ENCODE results near the gene NDUFS5. TPM values are rescaled to one million over a fixed set of nuclear protein-coding genes. Genes with fewer than 3 reads are reported as not detected.

The NDUFS5 gene
- total RNA-seq, 2 donors from 2014 or later: 192 to 243 TPM

DNA sequence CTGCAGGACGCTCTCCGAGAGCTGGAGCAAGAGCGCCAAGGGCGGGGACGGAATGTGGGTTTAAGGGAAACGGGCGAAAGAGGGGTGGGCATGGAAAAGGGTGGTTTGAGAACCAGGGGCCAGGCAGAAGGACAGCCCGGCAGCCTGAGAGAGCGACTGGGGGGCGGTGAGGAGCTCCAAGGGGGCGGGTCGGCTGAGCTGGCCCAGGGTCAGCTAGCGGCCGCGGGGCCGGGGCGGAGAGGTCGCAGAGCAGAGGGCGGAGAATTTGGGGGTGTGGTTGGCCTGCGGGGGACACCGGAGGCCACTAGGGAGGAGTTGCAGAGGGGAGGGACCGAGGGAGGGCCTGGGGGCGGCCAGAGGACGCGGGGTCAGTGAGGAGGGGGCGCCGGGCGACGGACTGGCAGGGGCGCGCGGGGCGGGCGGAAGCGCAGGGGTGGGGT, 54.7 kb downstream of the NDUFS5 start:
- H3K36me3 ChIP-seq (replicated peaks in 1 of 2; ENCODE audit: insufficient read depth in 1 of 2, low read depth in 2 of 2): no peaks in the 10 kb centered on the region
- DNase-seq: no peak
- H3K27ac ChIP-seq: no peak overlapping the region
- WGBS, 2 donors: 31 to 62% methylated on average over 15 to 24 of the region's 35 CpGs
- H3K4me1 ChIP-seq: peaks cover 19% of the 10 kb centered on the region
- H3K27me3 ChIP-seq: peaks cover 0 to 8% of the 10 kb centered on the region in 2 donors
- no peaks in the 10 kb centered on the region for H3K9me3 ChIP-seq
- no peak for TF ChIP-seq POLR2A (IDR thresholded peaks at IDR 0.05)
- H3K4me3 ChIP-seq: no peak overlapping the region
- intact Hi-C loops (cut with DNase I): loop anchor here (10.0 kb wide), 1 partner anchor 454 kb away; no protein-coding TSS in a partner anchor
- no peak for ATAC-seq

DNA sequence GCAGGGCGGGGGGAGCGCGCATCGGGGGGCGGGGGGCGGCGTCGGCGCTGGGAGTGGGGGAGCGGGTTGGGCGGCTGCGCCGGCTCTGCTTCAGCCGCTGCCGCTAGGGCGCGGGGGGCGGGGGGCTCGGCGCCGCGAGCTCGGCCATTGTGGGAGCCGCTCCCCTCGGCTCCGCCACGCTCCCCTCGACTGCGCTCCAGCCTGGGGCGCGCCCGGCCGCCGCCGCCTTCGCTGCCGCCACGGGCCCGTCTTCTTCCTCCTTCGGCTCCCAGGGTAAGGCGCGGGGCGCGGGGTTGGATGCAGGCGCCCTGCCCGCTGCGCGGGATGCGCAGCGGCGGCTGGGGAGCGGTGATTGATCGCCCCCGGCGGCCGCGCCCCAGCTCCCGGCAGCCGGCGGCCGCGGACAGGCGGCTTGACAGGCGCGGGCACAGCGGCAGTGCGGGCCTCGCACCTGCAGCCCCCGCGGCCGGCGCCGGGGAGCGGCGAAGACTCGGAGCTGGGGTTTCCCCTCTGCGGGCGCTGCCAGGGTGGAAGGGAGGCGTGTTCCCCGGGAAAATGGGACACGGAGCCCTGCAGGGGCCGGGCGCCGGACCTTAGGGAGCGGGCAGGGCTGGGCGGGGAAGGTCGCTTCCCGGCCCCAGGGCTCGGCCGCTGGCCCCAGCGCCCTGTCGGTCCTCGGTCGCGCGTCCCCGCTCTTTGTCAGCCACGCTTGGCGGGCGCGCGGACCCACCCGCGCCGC, 55.3 kb downstream of the NDUFS5 start:
- DNase-seq (peak in 2 of 4 donors; percentile 16 to 24), ATAC-seq (peak; percentile 55)
- TF ChIP-seq CTCF (IDR thresholded peaks at IDR 0.05) (peak in 1 of 7 experiments; percentile 7), POLR2A (IDR thresholded peaks at IDR 0.05) (no peak)
- Histone ChIP-seq H3K27ac (no peak overlapping the region), H3K36me3 (replicated peaks in 1 of 2; ENCODE audit: insufficient read depth in 1 of 2, low read depth in 2 of 2) (no peaks in the 10 kb centered on the region), H3K27me3 (peaks cover 0 to 8% of the 10 kb centered on the region in 2 donors), H3K4me1 (peaks cover 13% of the 10 kb centered on the region), H3K4me3 (peak overlapping the region in 1 of 2 donors; percentile 10), H3K9me3 (no peaks in the 10 kb centered on the region)
- 0% methylated on average over 64 of the region's 105 CpGs; no CpG with 5 or more reads in 1 of the 2 donors for WGBS, 2 donors
- intact Hi-C loops (cut with DNase I): loop anchor here (10.0 kb wide), 1 partner anchor 453 kb away; no protein-coding TSS in a partner anchor

- Histone ChIP-seq H3K9me3 (no peaks in the 10 kb centered on the region), H3K4me1 (peaks cover 6% of the 10 kb centered on the region), H3K27ac (no peak overlapping the region), H3K36me3 (replicated peaks in 1 of 2; ENCODE audit: insufficient read depth in 1 of 2, low read depth in 2 of 2) (no peaks in the 10 kb centered on the region), H3K4me3 (peak overlapping the region in 1 of 2 donors; percentile 10), H3K27me3 (peaks cover 0 to 8% of the 10 kb centered on the region in 2 donors)
- TF ChIP-seq CTCF (IDR thresholded peaks at IDR 0.05) (no peak), POLR2A (IDR thresholded peaks at IDR 0.05) (no peak)
- ATAC-seq (no peak), DNase-seq (no peak)
- intact Hi-C loops (cut with DNase I): loop anchor here (10.0 kb wide), 1 partner anchor 453 kb away; no protein-coding TSS in a partner anchor
- 40 to 68% methylated on average over 13 to 23 of the region's 29 CpGs for WGBS, 2 donors
Measured at GRCh38 chr1:39082010-39082799, 56.1 kb downstream of the NDUFS5 start.

DNA sequence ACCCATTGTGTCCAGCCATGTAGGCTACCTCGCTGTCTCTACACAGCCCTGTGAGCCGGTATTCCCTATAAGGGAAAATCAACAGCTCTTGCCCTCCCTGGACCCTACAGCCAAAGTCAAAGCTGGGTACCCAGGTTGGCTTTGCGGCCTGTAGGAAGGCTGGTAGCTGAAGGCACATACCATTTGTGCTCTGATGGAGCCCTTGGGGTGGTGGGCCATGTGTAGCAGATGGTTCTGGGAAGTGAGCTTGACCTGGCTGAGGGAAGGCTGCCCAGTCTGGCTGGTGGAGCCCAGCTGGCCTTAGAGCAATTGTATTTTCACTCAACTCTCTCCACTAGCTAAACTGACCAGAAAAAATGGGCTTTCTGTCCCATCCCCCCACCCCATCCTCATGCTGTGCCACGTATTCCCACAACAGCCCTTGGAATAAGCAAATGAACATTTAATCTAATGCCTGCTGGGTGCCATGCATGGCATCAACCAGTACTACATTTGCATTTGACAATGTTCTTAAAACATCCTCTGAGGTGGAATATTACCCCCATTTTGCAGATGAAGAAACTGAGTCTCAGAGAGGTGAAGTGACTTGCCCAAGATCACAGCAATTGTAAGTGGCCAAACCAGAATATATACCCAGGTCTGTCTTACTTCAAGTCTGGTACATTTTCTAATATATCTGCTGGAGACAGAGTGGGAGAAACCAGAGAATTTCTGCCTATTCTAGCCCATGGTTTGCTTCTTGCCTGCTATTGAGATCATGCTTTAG, 56.8 kb downstream of the NDUFS5 start:
- Histone ChIP-seq H3K4me3 (no peak overlapping the region), H3K27ac (no peak overlapping the region), H3K36me3 (replicated peaks in 1 of 2; ENCODE audit: insufficient read depth in 1 of 2, low read depth in 2 of 2) (no peaks in the 10 kb centered on the region), H3K9me3 (no peaks in the 10 kb centered on the region), H3K27me3 (peaks cover 0 to 8% of the 10 kb centered on the region in 2 donors), H3K4me1 (peaks cover 6% of the 10 kb centered on the region)
- ATAC-seq (no peak), DNase-seq (no peak)
- TF ChIP-seq CTCF (IDR thresholded peaks at IDR 0.05): no peak
- no peak for TF ChIP-seq POLR2A (IDR thresholded peaks at IDR 0.05)
- 92 to 94% methylated on average over 2 to 4 of the region's 4 CpGs for WGBS, 2 donors
- intact Hi-C loops (cut with DNase I): loop anchor here (10.0 kb wide), 1 partner anchor 452 kb away; no protein-coding TSS in a partner anchor

Data from body of pancreas (tissue), 4 donors.